Measurements from ENCODE around the gene CEP70.
"Not testable (repeated sequence)": the region's sequence is repeated elsewhere in the genome, so short reads cannot be mapped to it uniquely, and the experiment has no call there.

The CEP70 gene

GRCh38 chr3:138591392-138591791 lies 2.7 kb downstream of the CEP70 start:
- no peak for DNase-seq

- no peak for DNase-seq
These were observed 5.6 kb downstream of the CEP70 start for GRCh38 chr3:138588445-138588844.

GRCh38 chr3:138587374-138587773 lies 6.7 kb downstream of the CEP70 start:
- no peak for DNase-seq

- DNase-seq, result no peak
These were observed 15.0 kb downstream of the CEP70 start for GRCh38 chr3:138578961-138579574.

GRCh38 chr3:138578141-138578540 lies 15.9 kb downstream of the CEP70 start:
- no peak for DNase-seq

GRCh38 chr3:138573138-138573537 lies 20.9 kb downstream of the CEP70 start:
- no peak for DNase-seq

GRCh38 chr3:138569624-138570023 lies 24.4 kb downstream of the CEP70 start:
- DNase-seq, result not testable (repeated sequence)

DNA sequence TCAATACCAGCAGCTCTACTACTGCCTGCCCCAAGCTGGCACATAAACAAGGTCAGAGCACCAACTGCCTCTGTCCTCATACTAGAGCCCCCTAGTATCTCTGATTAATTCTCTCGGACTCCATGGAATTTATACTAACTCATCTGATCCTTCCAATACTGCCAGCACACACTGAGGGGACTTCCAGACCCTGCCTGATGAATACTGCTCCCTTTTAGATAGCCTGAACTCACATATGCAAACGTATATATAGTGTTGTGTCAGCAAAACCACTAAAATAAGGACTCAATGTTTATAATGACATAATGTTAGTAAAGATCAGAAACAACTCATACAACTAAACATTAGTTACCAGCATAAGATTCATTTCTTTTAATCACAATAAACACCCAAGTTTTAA lies 25.0 kb downstream of the CEP70 start:
- no peak for DNase-seq

- DNase-seq, result no peak
These were observed 26.7 kb downstream of the CEP70 start for GRCh38 chr3:138567403-138567802.

- DNase-seq, result not testable (repeated sequence)
These were observed 27.8 kb downstream of the CEP70 start for GRCh38 chr3:138566293-138566692.

GRCh38 chr3:138562902-138563301 lies 31.2 kb downstream of the CEP70 start:
- not testable (repeated sequence) for DNase-seq

DNA sequence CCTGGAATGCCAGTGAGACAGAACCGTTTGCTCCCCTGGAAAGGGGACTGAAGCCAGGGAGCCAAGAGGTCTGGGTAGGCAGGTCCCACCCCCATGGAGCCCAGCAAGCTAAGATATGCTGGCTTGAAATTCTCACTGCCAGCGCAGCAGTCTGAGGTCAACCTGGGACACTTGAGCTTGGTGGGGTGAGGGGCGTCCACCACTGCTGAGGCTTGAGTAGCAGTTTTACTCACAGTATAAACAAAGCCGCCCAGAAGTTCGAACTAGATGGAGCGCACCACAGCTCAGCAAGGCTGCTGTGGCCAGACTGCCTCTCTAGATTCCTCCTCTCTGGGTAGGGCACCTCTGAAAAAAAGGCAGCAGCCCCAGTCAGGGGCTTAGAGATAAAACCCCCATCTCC lies 33.6 kb downstream of the CEP70 start:
- no peak for DNase-seq

DNA sequence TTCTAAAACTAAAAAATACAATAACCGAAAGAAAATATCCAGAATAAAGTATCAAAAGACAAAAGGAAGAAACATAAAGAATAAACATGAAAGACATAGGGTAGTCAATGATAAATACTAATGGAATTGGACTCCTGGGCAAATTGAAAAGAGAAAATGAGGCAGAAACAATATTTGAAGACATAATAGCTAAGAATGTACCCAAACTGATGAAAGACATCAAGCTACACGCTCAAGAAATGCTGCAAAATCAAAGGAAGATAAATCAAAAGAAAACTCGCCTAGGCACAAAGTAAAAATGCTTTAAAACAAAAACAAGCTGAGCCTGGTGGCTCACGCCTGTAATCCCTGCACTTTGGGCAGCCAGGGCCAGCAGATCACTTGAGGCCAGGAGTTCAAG lies 34.9 kb downstream of the CEP70 start:
- no peak for DNase-seq

GRCh38 chr3:138554775-138555174 lies 39.3 kb downstream of the CEP70 start:
- not testable (repeated sequence) for DNase-seq

DNA sequence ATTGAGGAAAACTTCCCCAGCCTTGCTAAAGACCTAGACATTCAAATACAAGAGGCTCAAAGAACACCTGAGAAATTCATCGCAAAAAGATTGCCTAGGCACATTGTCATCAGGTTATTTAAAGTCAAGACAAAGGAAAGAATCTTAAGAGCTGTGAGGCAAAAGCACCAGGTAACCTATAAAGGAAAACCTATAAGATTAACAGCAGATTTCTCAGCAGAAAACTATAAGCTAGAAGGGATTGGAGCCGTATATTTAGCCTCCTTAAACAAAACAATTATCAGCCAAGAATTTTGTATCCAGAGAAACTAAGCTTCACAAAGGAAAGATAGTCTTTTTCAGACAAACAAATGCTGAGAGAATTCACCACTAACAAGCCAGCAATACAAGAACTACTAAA lies 43.1 kb downstream of the CEP70 start:
- not testable (repeated sequence) for DNase-seq

- DNase-seq, result no peak
These were observed 44.7 kb downstream of the CEP70 start for GRCh38 chr3:138549179-138549977.

DNA sequence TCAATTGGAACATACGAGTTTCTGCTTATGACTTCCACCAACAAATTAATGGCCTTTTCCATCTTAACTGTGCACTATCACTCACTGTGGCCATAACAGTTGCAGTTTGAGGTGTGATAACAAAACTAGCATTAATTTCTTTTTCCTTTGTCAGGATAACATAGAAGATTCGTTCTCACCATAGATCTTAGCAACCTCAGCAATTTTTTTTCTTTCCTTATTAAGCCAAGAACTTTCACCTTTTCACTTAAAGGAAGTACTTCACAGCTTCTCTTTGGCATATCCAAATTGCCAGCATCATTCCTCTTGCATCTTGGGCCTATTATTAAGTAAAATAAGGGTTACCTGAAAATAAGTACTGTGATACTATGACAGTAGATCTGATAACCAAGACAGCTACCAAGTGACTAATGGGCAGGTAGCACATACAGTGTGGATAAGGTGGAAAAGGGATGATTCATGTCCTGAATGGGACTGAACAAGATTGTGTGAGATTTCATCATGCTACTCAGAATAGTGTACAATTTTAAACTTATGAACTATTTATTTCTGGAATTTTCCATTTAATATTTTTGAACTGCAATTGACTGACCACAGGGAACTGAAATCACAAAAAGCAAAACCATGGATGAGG lies 46.6 kb downstream of the CEP70 start:
- no peak for DNase-seq

- no peak for DNase-seq
These were observed 49.5 kb downstream of the CEP70 start for GRCh38 chr3:138544546-138544945.

DNA sequence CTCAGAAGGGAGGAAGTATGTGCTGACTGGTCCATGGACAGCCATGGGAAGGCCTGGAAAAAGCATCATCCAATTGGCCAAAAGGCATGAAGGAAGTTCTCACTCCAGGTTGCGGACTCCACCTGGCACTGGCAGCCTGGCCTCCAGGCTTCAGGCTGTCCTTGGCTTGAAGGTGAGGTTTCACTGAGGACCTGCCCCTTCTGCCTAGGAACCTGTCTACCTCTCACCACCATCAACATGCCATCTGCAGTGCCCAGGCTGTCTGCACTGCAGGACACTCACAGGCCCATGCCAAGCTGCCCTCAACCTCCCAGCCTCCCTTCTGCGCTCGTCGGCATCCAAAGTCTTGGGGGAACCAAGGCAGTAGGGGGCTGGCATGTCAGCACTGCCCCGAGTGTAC lies 51.1 kb downstream of the CEP70 start:
- no peak for DNase-seq

GRCh38 chr3:138539352-138539751 lies 54.7 kb downstream of the CEP70 start:
- no peak for DNase-seq

GRCh38 chr3:138521445-138521844 lies 72.6 kb downstream of the CEP70 start:
- DNase-seq, result not testable (repeated sequence)

DNA sequence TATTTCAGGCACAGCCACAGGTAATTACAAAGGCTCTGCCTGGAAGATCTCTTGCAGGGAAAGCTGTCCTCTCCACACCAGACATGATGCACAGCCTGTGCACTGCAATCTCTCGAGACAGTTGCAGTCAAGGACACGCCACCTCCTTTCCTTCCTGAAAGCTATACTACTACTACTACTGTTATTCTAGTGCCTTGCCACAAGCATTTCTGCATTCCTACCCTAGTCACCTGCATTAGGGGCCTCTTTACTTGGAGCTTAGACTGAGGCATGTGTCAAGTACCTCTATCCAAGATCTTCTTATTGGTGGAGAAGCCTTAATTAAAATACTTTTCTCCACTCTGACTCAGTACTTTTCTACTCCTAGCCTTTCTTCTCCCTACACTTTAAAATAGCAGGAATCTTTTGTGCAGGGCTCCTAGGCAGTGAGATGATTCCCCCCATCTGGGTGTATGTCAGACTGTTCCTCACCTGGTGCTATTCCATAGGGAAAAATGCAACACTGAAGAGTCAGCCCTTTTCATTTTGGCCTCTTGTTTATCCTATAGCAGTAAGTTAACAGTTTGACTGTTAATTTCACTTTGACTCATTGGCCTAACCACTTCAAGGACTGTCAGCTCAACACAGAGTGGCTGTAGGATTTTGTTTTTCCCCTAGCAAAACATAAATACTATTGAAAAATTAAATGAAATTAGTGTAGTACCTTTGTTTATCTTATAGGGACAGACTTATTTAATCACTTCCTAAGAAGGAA lies 80.8 kb downstream of the CEP70 start:
- DNase-seq, result no peak

- no peak for DNase-seq
These were observed 82.1 kb downstream of the CEP70 start for GRCh38 chr3:138511945-138512344.

Measured in activated effector memory CD4-positive, alpha-beta T cell treated with anti-CD3 and anti-CD28 coated beads, Interleukin-2, amount 50 U/mL, for 16 hours (primary cell).